ENCODE results near the gene TRUB2. TPM values are rescaled to one million over a fixed set of nuclear protein-coding genes. Genes with fewer than 3 reads are reported as not detected.

Gene TRUB2
- total and polyA plus RNA-seq, 2 of the 8 experiments (the other 6 are each of a cell fraction or from before 2014, with no cell fraction given), result 20.7 to 37.8 TPM

- H3K36me3 ChIP-seq (ENCODE audit: control insufficient read depth in 2 of 4, insufficient read depth in 4 of 4, low read length in 3 of 4), result peaks cover 0 to 13% (median 6%) of the 10 kb centered on the region in 4 experiments; a peak in 4 of 8 replicates
- H4K91ac ChIP-seq (replicated peaks; ENCODE audit: insufficient read length, low read length), result peak overlapping the region; percentile 49
- H3K27ac ChIP-seq (ENCODE audit: low read depth, low read length), result peak overlapping the region; percentile 90
- H3K27me3 ChIP-seq (replicated peaks in 1 of 4; ENCODE audit: control insufficient read depth in 3 of 4, extremely low read depth in 1 of 4, insufficient read depth in 3 of 4, low read length in 3 of 4), result no peaks in the 10 kb centered on the region
- H3K18ac ChIP-seq (ENCODE audit: extremely low read depth, low read length), result peak overlapping the region; percentile 76; the same call in 1 of the 2 replicates
- peak overlapping the region; percentile 98; the same call in 1 of the 2 replicates for H4K8ac ChIP-seq (ENCODE audit: extremely low read depth, insufficient read depth, low read length)
- H2BK20ac ChIP-seq (ENCODE audit: low read length), result no peak overlapping the region
- H3K4me3 ChIP-seq (ENCODE audit: extremely low read depth in 1 of 4, insufficient read depth in 2 of 4, low read depth in 3 of 4, low read length in 4 of 4), result peak overlapping the region; percentile 86 to 100 (median 92)
- H3K56ac ChIP-seq (replicated peaks; ENCODE audit: insufficient read length, low read depth, low read length), result no peak overlapping the region
- peaks cover 4% of the 10 kb centered on the region; the same call in 1 of the 2 replicates for H3K79me1 ChIP-seq (ENCODE audit: low read depth, low read length)
- H3K9me3 ChIP-seq (ENCODE audit: insufficient read depth in 2 of 2, low read depth in 1 of 2, low read length in 1 of 2), result no peaks in the 10 kb centered on the region
- peaks cover 0 to 25% of the 10 kb centered on the region in 2 experiments; a peak in 2 of 4 replicates for H3K79me2 ChIP-seq (ENCODE audit: control insufficient read depth in 1 of 2, insufficient read depth in 2 of 2, low read length in 2 of 2)
- no peak overlapping the region for H2BK120ac ChIP-seq (replicated peaks; ENCODE audit: low read depth, low read length)
- H2AK5ac ChIP-seq (ENCODE audit: low read depth, low read length), result no peak overlapping the region
- H3K14ac ChIP-seq (ENCODE audit: insufficient read length), result no peak overlapping the region
- H3K9ac ChIP-seq (replicated peaks in 1 of 4; ENCODE audit: extremely low read depth in 1 of 4, low read depth in 3 of 4, low read length in 3 of 4), result peak overlapping the region; percentile 55 to 95 (median 92)
- H3K23ac ChIP-seq (ENCODE audit: insufficient read length), result no peak overlapping the region
- TF ChIP-seq ATF2 (IDR thresholded peaks at IDR 0.05; ENCODE audit: low read length), result no peak
- TF ChIP-seq, protein P1, sequence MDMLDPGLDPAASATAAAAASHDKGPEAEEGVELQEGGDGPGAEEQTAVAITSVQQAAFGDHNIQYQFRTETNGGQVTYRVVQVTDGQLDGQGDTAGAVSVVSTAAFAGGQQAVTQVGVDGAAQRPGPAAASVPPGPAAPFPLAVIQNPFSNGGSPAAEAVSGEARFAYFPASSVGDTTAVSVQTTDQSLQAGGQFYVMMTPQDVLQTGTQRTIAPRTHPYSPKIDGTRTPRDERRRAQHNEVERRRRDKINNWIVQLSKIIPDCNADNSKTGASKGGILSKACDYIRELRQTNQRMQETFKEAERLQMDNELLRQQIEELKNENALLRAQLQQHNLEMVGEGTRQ (IDR thresholded peaks at IDR 0.05; ENCODE audit: low read length), result peak; percentile 86
- TF ChIP-seq KDM4A (IDR thresholded peaks at IDR 0.05; ENCODE audit: low read depth, low read length, severe bottlenecking), result peak; percentile 87
- peak; percentile 86 for TF ChIP-seq PHF8 (conservative IDR thresholded peaks at IDR 0.05; ENCODE audit: low read depth, low read length)
- no peak for TF ChIP-seq JUND (IDR thresholded peaks at IDR 0.05; ENCODE audit: low read length)
- TF ChIP-seq TAF7 (optimal IDR thresholded peaks at IDR 0.05; ENCODE audit: borderline replicate concordance, low read depth, low read length), result peak; percentile 53
- TF ChIP-seq ATF3 (IDR thresholded peaks at IDR 0.05; ENCODE audit: insufficient read depth, low read depth, low read length), result peak; percentile 39; the same call in 1 of the 2 replicates
- peak overlapping the region; percentile 63 to 96 for H3K4me2 ChIP-seq (ENCODE audit: insufficient read depth in 1 of 2, low read depth in 2 of 2, low read length in 2 of 2)
- H2BK12ac ChIP-seq (ENCODE audit: low read depth, low read length), result no peak overlapping the region
- H3K23me2 ChIP-seq (ENCODE audit: low read depth, low read length), result peaks cover 7% of the 10 kb centered on the region
- POLR2A ChIA-PET (ENCODE audit: partially characterized antibody), result interaction anchor here (1.0 to 3.3 kb wide), 8 partner anchors 12 to 231 kb away, joined by 3 to 11 read pairs (median 5); partner anchors contain the start of genes SLC27A4 and SPTAN1
- DNase-seq (ENCODE audit: low read depth in 1 of 2, low spot score in 2 of 2) (no peak), FAIRE-seq (no peak)
- 3% methylated on average over 21 of the region's 21 CpGs; no CpG with 5 or more reads in 1 of the 2 experiments for WGBS, 2 experiments (ENCODE audit: extremely low coverage in 1 of 2, insufficient coverage in 1 of 2, insufficient read length in 1 of 2, insufficient replicate concordance in 2 of 2, low coverage in 1 of 2, low lambda C conversion rate in 2 of 2, missing lambda C conversion rate in 1 of 2)
- peak overlapping the region; percentile 56 for H4K5ac ChIP-seq (ENCODE audit: insufficient read length, low read depth, low read length)
- H2AFZ ChIP-seq (ENCODE audit: low read length), result peak overlapping the region; percentile 98
- CTCF ChIA-PET (ENCODE audit: partially characterized antibody), result interaction anchor here (0.9 to 1.8 kb wide), 6 partner anchors 13 to 98 kb away, joined by 3 to 5 read pairs (median 3); no protein-coding TSS in a partner anchor
- H3K4me1 ChIP-seq (replicated peaks in 1 of 4; ENCODE audit: control insufficient read depth in 3 of 4, insufficient read depth in 4 of 4, low read length in 3 of 4), result no peaks in the 10 kb centered on the region; a peak in 3 of 7 replicates
- H2BK15ac ChIP-seq (ENCODE audit: low read length), result no peak overlapping the region
- H2BK5ac ChIP-seq (ENCODE audit: low read depth, low read length), result peak overlapping the region; percentile 100
- peaks cover 1 to 3% of the 10 kb centered on the region in 2 experiments for H4K20me1 ChIP-seq (replicated peaks in 1 of 2; ENCODE audit: control insufficient read depth in 1 of 2, insufficient read depth in 2 of 2, low read length in 2 of 2)
- H3K4ac ChIP-seq (replicated peaks; ENCODE audit: insufficient read length, low read depth, low read length), result no peak overlapping the region
These were observed 306 bp downstream of the TRUB2 start for GRCh38 chr9:128321879-128322403.
